Astrocyte (in vitro differentiated cells and primary cell): ENCODE measurements around the gene FNDC3A. TPM values are rescaled to one million over a fixed set of nuclear protein-coding genes. Genes with fewer than 3 reads are reported as not detected.

ENCODE experiments used
- DNase-seq: peaks from one replicate; pipeline ENCODE4 v3.0.0-alpha.2; 2010; ENCODE audit warnings: low read depth
- FAIRE-seq: peaks from 2 replicates; lab custom pipeline; 2011; peaks lifted over from hg19 to GRCh38; lab: Jason Lieb, UNC
- H2AFZ ChIP-seq: 2 replicates; pipeline ENCODE4 v1.6.0; 2012; ENCODE audit warnings: low read depth, low read length, inconsistent platforms
- H3K27ac ChIP-seq: 2 replicates; pipeline ENCODE4 v1.5.1; 2011; ENCODE audit warnings: low read depth, low read length, inconsistent platforms
- H3K27me3 ChIP-seq: 2 replicates; pipeline ENCODE4 v1.6.0; 2011; ENCODE audit warnings: low read length, inconsistent platforms; ENCODE audit not compliant: insufficient read depth
- H3K36me3 ChIP-seq: 2 replicates; pipeline ENCODE4 v1.5.1; 2011; ENCODE audit warnings: low read length, inconsistent platforms; ENCODE audit not compliant: insufficient read depth
- H3K4me1 ChIP-seq: 2 replicates; pipeline ENCODE4 v1.5.1; 2011; ENCODE audit warnings: low read length, inconsistent platforms; ENCODE audit not compliant: insufficient read depth
- H3K4me2 ChIP-seq: 2 replicates; pipeline ENCODE4 v1.6.0; 2012; ENCODE audit warnings: low read length, inconsistent platforms
- H3K4me3 ChIP-seq: 2 replicates; pipeline ENCODE4 v1.5.1; 2011; ENCODE audit warnings: low read depth, mild to moderate bottlenecking, low read length, inconsistent platforms; ENCODE audit not compliant: insufficient read depth
- H3K79me2 ChIP-seq: 2 replicates; pipeline ENCODE4 v1.6.0; 2012; ENCODE audit warnings: mild to moderate bottlenecking, low read length, inconsistent platforms; ENCODE audit not compliant: insufficient read depth
- H3K9ac ChIP-seq: 2 replicates; pipeline ENCODE4 v1.6.0; 2012; ENCODE audit warnings: mild to moderate bottlenecking, low read length, inconsistent platforms
- H3K9me3 ChIP-seq: 2 replicates; pipeline ENCODE4 v1.5.1; 2012; ENCODE audit warnings: low read depth, mild to moderate bottlenecking, low read length, inconsistent platforms; ENCODE audit not compliant: insufficient read depth
- H4K20me1 ChIP-seq: 2 replicates; pipeline ENCODE4 v1.6.0; 2012; ENCODE audit warnings: low read length, inconsistent platforms; ENCODE audit not compliant: insufficient read depth
- H3K27ac Mint-ChIP-seq: one replicate; pipeline ENCODE4 v1.8.0; 2021; ENCODE audit warnings: mild to moderate bottlenecking, mixed read lengths; ENCODE audit not compliant: unreplicated experiment
- H3K27me3 Mint-ChIP-seq: one replicate; pipeline ENCODE4 v1.8.0; 2021; ENCODE audit warnings: low read depth, mixed read lengths; ENCODE audit not compliant: unreplicated experiment
- H3K36me3 Mint-ChIP-seq: one replicate; pipeline ENCODE4 v1.8.0; 2021; ENCODE audit warnings: low read depth, mixed read lengths; ENCODE audit not compliant: unreplicated experiment
- H3K4me1 Mint-ChIP-seq: one replicate; pipeline ENCODE4 v1.8.0; 2021; ENCODE audit warnings: low read depth, mixed read lengths; ENCODE audit not compliant: unreplicated experiment
- H3K4me3 Mint-ChIP-seq: one replicate; pipeline ENCODE4 v1.8.0; 2021; ENCODE audit warnings: mild to moderate bottlenecking, moderate library complexity, mixed read lengths; ENCODE audit not compliant: unreplicated experiment
- H3K9me3 Mint-ChIP-seq: one replicate; pipeline ENCODE4 v1.8.0; 2021; ENCODE audit warnings: mild to moderate bottlenecking, mixed read lengths; ENCODE audit not compliant: unreplicated experiment
- CTCF ChIP-seq: IDR thresholded peaks from 2 replicates; pipeline ENCODE4 v1.5.1; 2011; ENCODE audit warnings: low read depth, mild to moderate bottlenecking, inconsistent platforms, low read length, moderate library complexity; ENCODE audit not compliant: insufficient read depth
- EZH2 ChIP-seq: IDR thresholded peaks from 2 replicates; pipeline ENCODE4 v1.6.1; 2012; ENCODE audit warnings: mild to moderate bottlenecking, low read length, inconsistent platforms; ENCODE audit not compliant: insufficient read depth
- total RNA-seq: library from RNA; stranded (reverse); gene quantifications from 2 replicates; pipeline ENCODE4 v1.2.1, GENCODE V29; 2021

Gene FNDC3A
- total RNA-seq, 1 donor from 2014 or later: 82.6 TPM

DNA sequence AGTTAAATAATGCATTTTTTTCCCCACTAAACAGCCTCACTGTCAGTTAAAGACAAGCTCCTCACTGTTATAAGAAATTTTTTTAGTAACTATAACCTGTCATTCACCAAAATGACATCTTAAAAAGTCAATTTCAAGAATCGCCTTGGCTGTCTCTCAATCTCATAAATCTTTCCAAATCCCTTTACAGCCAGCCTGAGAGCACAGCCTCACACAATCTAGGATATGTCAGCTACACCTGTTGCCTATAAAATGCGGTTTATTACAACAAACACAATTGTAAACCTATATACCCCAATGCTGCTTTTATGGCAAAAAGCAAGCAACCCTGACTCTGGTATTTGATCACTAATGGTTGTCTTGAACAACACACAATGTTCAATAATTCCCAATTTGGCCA lies 29.5 kb upstream of the FNDC3A start:
- no peak for FAIRE-seq
- H3K4me2 ChIP-seq: no peak overlapping the region
- no peak for DNase-seq
- H3K36me3 Mint-ChIP-seq: no peaks in the 10 kb centered on the region
- H3K9me3 Mint-ChIP-seq: no peaks in the 10 kb centered on the region
- no peak overlapping the region for H3K4me3 Mint-ChIP-seq
- no peaks in the 10 kb centered on the region for H3K9me3 ChIP-seq
- no peak overlapping the region for H3K4me3 ChIP-seq
- no peak overlapping the region for H3K27ac ChIP-seq
- H3K27me3 ChIP-seq: no peaks in the 10 kb centered on the region
- no peak overlapping the region for H3K27ac Mint-ChIP-seq
- no peaks in the 10 kb centered on the region for H3K27me3 Mint-ChIP-seq
- no peaks in the 10 kb centered on the region for H4K20me1 ChIP-seq
- no peak overlapping the region for H2AFZ ChIP-seq
- no peaks in the 10 kb centered on the region for H3K36me3 ChIP-seq
- H3K4me1 ChIP-seq: peaks cover 4% of the 10 kb centered on the region
- H3K9ac ChIP-seq: no peak overlapping the region
- no peaks in the 10 kb centered on the region for H3K4me1 Mint-ChIP-seq
- TF ChIP-seq EZH2 (no peak), CTCF (no peak)
- H3K79me2 ChIP-seq: no peaks in the 10 kb centered on the region

GRCh38 chr13:48949566-48950500 lies 25.9 kb upstream of the FNDC3A start:
- Histone ChIP-seq H3K4me1 (no peaks in the 10 kb centered on the region), H4K20me1 (no peaks in the 10 kb centered on the region), H2AFZ (no peak overlapping the region), H3K4me3 (no peak overlapping the region), H3K36me3 (no peaks in the 10 kb centered on the region), H3K27ac (no peak overlapping the region), H3K4me2 (no peak overlapping the region), H3K27me3 (no peaks in the 10 kb centered on the region), H3K9ac (no peak overlapping the region), H3K79me2 (no peaks in the 10 kb centered on the region), H3K9me3 (no peaks in the 10 kb centered on the region)
- Mint-ChIP-seq H3K4me3 (no peak overlapping the region), H3K4me1 (peaks cover 10% of the 10 kb centered on the region), H3K36me3 (no peaks in the 10 kb centered on the region), H3K27me3 (no peaks in the 10 kb centered on the region), H3K27ac (no peak overlapping the region), H3K9me3 (no peaks in the 10 kb centered on the region)
- TF ChIP-seq CTCF: no peak
- TF ChIP-seq EZH2: no peak
- FAIRE-seq (peak; percentile 26), DNase-seq (no peak)

DNA sequence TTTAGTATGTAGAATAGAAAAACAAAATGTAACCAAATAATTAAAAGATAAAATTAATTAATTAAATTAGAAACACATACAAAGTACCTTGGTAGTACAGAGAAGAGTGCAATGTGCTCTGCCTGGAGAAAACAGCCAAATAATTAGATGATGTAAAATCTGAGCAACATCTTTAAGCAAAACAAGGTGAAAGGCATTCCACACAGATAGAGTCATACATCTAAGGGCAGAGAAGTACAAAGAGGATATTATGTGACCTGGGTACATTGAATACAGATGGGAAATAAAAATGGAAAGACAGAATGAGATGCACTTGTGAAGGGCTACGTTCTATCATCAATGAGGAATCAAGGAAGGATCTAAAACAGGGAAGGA lies 25.2 kb upstream of the FNDC3A start:
- no peaks in the 10 kb centered on the region for H3K36me3 ChIP-seq
- H3K4me2 ChIP-seq: peak overlapping the region; percentile 18
- H3K4me1 ChIP-seq: no peaks in the 10 kb centered on the region
- H3K27me3 ChIP-seq: no peaks in the 10 kb centered on the region
- H2AFZ ChIP-seq: no peak overlapping the region
- H3K27me3 Mint-ChIP-seq: no peaks in the 10 kb centered on the region
- no peaks in the 10 kb centered on the region for H3K9me3 ChIP-seq
- TF ChIP-seq EZH2 (no peak), CTCF (no peak)
- H3K4me3 Mint-ChIP-seq: no peak overlapping the region
- H3K79me2 ChIP-seq: no peaks in the 10 kb centered on the region
- H3K27ac ChIP-seq: no peak overlapping the region
- no peak overlapping the region for H3K9ac ChIP-seq
- H3K36me3 Mint-ChIP-seq: no peaks in the 10 kb centered on the region
- H3K9me3 Mint-ChIP-seq: no peaks in the 10 kb centered on the region
- no peak overlapping the region for H3K4me3 ChIP-seq
- FAIRE-seq (no peak), DNase-seq (peak; percentile 6)
- H3K27ac Mint-ChIP-seq: no peak overlapping the region
- no peaks in the 10 kb centered on the region for H4K20me1 ChIP-seq
- H3K4me1 Mint-ChIP-seq: peaks cover 11% of the 10 kb centered on the region
